ENCODE data around the gene AKNA.

The AKNA gene

GRCh38 chr9:114416906-114417305, 29.1 kb upstream of the AKNA start:
- no peak for DNase-seq

DNA sequence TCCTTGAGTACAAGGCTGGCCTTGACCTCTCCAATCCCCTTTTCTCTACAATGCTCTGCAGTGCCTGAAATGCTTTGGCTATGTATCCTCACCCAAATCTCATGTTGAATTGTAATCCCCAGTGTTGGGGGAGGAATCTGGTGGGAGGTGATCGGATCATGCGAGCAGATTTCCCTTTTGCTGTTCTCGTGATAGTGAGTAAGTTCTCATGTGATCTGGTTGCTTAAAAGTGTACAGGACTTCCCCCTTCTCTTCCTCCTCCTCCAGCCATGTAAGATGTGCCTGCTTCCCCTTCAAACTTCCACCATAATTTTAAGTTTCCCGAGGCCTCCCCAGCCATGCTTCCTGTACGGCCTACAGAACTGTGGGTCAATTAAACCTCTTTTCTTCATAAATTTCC, 28.5 kb upstream of the AKNA start:
- no peak for DNase-seq

- DNase-seq: no peak
Observed at GRCh38 chr9:114414346-114414745, 26.6 kb upstream of the AKNA start.

DNA sequence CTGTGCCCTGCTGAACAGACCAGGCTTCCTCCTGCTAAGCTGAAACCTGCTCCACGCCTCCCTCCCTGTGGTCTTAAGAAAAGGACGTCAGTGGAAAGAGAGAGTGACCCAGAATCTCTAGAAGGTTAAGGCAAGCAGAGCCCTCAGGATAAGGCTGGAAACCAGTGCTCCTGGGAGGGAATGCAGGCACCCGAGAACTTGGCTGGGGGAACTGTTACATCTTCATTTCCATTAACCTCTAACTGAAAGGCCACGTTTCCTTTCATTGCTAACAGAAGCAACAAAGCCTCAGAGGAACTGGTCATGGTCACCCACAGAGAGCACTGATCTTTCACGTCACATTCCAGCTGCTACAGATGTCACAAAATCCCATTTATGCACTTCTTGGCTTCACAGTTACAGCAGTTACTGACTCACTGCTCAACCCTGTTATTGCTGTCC, 26.1 kb upstream of the AKNA start:
- DNase-seq: no peak

GRCh38 chr9:114412048-114412683, 24.4 kb upstream of the AKNA start:
- no peak for DNase-seq

DNA sequence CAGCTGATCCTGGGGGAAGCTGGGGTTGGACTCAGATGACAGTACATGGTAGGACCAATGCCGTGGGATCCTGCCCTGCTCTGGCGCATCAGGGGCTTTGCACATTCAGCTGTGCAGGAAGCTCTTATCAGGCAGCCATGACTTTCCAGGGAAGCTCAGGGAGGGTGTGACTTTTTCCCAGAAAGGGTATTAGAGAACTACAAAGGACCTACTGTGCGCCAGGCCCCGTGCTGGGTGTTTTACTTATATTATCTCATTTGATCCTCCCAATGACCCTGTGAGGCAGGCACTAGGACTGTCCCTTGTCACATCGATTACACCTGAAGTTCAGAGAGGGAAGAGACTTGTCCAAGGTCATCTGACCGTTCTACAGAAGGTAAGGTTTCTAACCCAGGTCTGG, 23.7 kb upstream of the AKNA start:
- no peak for DNase-seq

DNA sequence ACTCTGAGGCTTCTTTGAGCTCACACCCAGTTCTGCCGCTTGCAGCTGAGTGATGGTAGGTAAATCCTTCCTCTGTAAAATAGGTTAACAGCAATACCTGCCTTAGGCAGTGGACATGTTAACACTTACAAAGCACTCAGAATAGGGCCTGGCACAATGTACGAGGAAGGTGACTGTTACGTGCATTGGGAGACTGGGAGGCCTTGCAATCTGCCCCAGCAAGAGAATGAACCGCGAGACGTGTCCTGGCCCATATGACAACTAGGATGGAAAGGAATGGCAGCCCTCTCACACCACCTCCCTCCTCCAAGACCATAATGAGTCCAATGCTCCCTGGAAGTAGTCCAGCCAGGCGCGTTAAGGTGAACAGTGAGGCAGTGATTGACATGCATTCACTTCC, 23.1 kb upstream of the AKNA start:
- no peak for DNase-seq

DNA sequence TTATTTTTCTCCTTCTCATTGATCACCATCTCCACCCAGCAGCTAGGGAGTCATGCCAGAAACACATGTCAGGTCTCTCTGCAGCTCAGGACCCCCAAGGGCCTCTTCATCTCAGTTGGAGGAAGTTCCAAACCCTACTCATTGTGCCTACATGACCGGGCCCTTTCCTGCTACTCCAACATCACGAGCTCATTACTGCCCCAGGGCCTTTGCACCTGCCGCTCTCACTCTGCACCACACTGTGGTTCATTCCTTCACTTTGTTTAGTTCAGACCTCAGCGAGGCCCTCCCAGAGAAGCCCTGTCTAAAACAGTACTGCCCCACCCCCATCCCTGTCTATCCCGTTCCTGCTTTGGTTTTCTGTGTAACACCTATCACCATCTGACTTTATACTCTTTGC, 22.1 kb upstream of the AKNA start:
- no peak for DNase-seq

- no peak for DNase-seq
Observed at GRCh38 chr9:114409103-114409780, 21.5 kb upstream of the AKNA start.

GRCh38 chr9:114408645-114409044, 20.9 kb upstream of the AKNA start:
- no peak for DNase-seq

GRCh38 chr9:114407889-114408288, 20.1 kb upstream of the AKNA start:
- no peak for DNase-seq

GRCh38 chr9:114406441-114406840, 18.7 kb upstream of the AKNA start:
- DNase-seq: no peak

GRCh38 chr9:114405294-114406034, 17.7 kb upstream of the AKNA start:
- DNase-seq: peak; percentile 86

GRCh38 chr9:114404531-114404930, 16.7 kb upstream of the AKNA start:
- no peak for DNase-seq

GRCh38 chr9:114403153-114403756, 15.5 kb upstream of the AKNA start:
- no peak for DNase-seq

- DNase-seq: no peak
Observed at GRCh38 chr9:114401344-114401743, 13.6 kb upstream of the AKNA start.

GRCh38 chr9:114400772-114401171, 13.0 kb upstream of the AKNA start:
- DNase-seq: no peak

DNA sequence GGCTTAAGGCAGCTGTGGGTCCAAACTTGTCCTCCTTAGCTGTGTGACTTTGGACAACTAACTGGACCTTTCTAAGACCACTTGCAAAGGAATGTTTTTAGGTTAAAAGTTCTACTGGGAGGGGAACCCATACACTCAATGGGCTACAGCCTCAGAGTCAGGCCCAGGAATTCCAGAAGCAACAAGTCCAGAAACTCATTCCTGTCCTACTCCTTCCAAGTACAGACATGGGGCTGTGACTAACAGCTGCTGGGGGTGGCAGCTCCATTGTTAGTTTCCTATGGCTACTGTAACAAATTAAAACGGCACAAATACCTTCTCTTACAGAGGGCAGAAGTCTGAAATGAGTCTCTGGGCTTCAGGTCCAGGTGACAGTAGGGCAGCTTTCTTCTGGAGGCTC, 12.4 kb upstream of the AKNA start:
- no peak for DNase-seq

DNA sequence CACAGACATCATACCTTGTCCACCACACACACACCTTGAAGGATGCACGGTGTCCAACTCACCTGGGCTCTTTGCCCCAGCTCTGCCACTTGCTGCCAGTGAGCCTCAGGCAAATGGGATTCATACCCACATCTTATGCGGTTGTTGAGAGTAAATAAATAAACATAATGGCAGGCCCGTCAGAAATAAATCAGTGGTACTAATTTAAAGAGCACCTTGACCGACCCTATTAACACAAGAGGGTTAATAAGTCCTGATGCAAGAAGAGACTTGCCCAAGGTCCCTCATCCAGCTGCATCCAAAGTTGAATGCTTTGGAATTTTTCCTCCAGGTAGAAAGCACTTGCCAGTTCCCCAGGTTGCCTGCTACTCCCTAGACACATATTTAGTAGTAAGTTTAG, 11.6 kb upstream of the AKNA start:
- no peak for DNase-seq

DNA sequence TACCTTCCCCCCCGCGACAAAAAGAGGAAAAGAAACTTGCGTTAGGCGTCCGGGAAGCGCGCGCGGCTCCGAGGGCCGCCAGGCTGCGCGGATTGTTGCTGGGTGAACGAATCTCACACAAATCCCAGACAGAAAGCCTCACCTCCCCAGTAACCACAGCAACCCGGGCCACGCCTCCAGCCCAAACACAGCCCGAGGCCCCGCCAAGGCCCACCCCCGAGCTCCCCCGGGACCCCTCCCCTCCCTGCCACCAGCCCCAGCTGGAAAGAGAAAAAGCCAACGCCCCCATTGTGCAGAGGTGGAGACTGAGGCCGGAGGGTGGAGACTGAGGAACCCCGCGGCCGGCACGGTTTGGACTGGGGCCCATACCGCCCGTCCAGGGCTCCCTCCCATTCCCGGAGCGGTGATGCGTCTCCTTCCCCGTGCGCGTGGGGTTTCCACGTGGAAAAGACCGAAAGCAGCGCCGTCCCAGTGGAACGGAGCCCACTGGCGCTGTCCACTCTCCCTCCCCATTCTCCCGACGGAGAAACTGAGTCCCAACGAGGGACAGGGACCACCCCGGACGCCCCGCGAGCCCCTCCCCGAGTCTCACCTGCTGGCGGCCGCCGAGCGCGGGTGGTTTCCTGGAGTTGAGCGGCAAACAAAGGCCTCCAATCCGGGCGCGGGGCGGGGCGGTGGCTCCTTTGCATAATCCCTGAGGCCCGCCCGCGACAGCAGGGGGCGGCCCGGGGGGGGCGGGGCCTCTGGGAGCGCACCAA, 10.2 kb upstream of the AKNA start:
- peak; percentile 99 for DNase-seq

GRCh38 chr9:114397219-114397847, 9.6 kb upstream of the AKNA start:
- DNase-seq: no peak

DNA sequence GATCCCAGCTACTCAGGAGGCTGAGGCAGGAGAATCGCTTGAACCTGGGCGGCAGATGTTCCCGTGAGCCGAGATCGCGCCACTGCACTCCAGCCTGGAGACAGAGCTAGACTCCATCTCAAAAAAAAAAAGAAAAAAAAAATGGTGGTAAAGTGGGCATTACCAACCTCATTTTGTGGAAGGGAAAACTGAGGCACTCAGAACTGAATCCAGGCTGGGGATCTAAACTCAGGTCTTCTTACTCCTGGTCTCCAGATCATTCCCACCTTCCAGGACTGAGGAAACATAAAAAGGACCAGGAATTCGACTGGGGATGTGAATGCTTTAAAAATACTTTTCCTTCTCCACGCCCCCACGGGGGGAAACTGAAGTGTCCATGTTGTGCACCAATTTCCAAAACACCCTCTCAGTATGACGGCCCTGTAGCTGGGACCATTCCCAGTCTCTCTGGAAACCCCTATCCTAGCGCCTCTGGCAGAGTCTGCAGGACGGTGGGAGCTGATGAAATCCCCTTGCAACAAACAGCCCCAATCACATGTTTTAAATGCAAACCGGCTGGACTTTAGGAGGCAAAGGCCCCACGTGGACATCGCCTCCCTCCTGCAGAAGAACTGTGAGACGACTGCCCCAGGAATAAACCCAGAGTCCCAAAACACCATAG, 8.9 kb upstream of the AKNA start:
- no peak for DNase-seq
